HG02870 (cell line): ENCODE results near the gene CGREF1.

Source experiments
- ATAC-seq: cut with Tn5 transposase; IDR thresholded peaks from one replicate; pipeline ENCODE4 v1.9.1; 2021; ENCODE audit warnings: mild to moderate bottlenecking, moderate library complexity; ENCODE audit not compliant: unreplicated experiment

The CGREF1 gene

GRCh38 chr2:27051902-27052645, 66.9 kb downstream of the CGREF1 start:
- ATAC-seq: no peak

DNA sequence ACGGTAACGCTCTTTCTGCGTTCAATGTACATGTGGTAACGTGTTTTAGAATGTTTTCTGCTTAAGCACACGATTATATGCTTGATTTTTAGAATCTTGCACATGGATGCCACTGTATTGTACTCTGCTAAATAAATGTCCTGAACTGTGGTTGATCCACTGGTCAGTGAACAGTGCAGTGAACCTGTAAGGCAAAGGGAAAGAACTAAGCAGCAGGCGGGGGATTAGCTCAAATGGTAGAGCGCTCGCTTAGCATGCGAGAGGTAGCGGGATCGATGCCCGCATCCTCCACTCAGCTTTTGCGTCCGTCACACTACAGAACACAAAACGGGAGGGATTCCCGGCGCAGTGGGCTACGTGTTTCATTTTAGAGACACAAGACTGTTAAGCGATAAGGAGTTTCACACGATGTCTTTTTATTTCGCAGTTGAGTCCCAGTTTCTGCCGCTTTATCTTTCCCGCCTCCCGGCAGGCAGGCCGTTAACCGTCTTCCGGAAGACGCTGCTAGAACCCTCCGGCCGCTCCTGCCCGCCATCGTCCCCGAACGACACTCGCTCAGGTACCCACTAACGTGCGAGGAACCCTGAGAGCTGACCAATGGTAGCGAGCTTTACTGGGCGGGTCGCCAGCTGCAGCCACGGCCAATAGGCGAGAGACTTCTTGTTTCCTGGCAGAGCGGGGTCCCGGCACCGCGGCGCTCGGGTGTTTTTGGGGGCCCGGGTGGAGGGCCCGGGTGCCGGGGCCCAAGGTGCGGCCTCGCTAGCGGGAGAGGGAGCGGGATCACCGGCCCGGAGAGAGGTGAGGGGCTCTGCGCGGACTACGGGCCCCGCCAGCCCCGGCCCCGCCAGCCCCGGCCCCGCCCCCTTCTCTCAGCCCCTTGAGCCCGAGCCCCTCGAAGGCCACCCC, 67.7 kb downstream of the CGREF1 start, which contains the start of gene AGBL5:
Gene AGBL5, plus strand, starts transcription at position 673 of the 906 bp plus-strand sequence. CDS start 1,291 bp downstream, outside the sequence.
- peak; percentile 58 for ATAC-seq
